Upper lobe of left lung (tissue), 4 donors: ENCODE data around the gene DUSP2.

Source experiments
- EP300 ChIP-seq, 4 donors: sonication (generic); formaldehyde crosslinking; IDR thresholded peaks; one replicate each; pipeline ENCODE4 v1.5.1; 2017; ENCODE audit warnings: antibody characterized with exemption in 4 of 4, control low read depth in 2 of 4
- POLR2A ChIP-seq, 4 donors: fragments of 450-650 bp; IDR thresholded peaks; one replicate each; pipeline ENCODE4 v1.5.1; 2016 to 2017; ENCODE audit warnings: antibody characterized with exemption in 4 of 4, mild to moderate bottlenecking in 2 of 4
- POLR2AphosphoS5 ChIP-seq, 2 donors: sonication (generic); formaldehyde crosslinking; IDR thresholded peaks; one replicate each; pipeline ENCODE4 v1.5.1; 2017; ENCODE audit warnings: antibody characterized with exemption in 2 of 2
- TF ChIP-seq, protein P1 (sequence below), 6 experiments: fragments of 450-650 bp in 4 of 6; fragments of 200-600 bp in 2 of 6; sonication (generic) in 2 of 6; IDR thresholded peaks; one replicate each; pipeline ENCODE4 v1.5.1; 2016 to 2019; ENCODE audit warnings: antibody characterized with exemption in 6 of 6

DNA sequence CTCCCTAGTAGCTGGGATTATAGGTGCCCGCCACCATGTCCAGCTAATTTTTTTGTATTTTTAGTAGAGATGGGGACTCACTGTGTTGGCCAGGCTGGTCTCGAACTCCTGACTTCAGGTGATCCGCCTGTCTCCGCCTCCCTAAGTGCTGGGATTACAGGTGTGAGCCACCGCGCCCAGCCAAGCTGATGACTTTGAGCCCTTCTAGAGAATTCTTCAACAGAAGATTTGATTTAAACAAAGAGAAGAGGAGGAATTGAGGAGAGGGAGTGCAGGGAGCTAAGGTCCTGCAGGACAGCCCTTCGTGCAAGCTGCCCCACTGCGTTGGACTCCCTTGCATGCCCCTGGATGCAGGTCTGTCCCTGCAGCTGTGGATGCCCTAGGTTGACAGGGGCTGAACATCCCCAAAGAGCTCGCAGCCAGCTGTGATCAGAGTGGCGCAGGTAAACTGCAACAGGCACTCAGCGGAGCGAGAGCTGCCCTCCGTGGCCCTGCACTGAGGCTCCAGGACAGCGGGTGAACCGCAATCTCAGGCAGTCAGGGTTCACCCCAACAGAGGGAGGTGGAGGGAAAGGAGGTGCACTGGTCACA is 42.5 kb downstream of the DUSP2 start:
- TF ChIP-seq, protein P1, sequence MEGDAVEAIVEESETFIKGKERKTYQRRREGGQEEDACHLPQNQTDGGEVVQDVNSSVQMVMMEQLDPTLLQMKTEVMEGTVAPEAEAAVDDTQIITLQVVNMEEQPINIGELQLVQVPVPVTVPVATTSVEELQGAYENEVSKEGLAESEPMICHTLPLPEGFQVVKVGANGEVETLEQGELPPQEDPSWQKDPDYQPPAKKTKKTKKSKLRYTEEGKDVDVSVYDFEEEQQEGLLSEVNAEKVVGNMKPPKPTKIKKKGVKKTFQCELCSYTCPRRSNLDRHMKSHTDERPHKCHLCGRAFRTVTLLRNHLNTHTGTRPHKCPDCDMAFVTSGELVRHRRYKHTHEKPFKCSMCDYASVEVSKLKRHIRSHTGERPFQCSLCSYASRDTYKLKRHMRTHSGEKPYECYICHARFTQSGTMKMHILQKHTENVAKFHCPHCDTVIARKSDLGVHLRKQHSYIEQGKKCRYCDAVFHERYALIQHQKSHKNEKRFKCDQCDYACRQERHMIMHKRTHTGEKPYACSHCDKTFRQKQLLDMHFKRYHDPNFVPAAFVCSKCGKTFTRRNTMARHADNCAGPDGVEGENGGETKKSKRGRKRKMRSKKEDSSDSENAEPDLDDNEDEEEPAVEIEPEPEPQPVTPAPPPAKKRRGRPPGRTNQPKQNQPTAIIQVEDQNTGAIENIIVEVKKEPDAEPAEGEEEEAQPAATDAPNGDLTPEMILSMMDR (IDR thresholded peaks at IDR 0.05): no peak
- TF ChIP-seq POLR2A (IDR thresholded peaks at IDR 0.05): no peak
- no peak for TF ChIP-seq POLR2AphosphoS5 (IDR thresholded peaks at IDR 0.05)
- no peak for TF ChIP-seq EP300 (IDR thresholded peaks at IDR 0.05)
